IMR-90 (cell line): ENCODE measurements around the gene ZCCHC17. TPM values are rescaled to one million over a fixed set of nuclear protein-coding genes. Genes with fewer than 3 reads are reported as not detected.

Experiments used
- ATAC-seq: fragments of 200-7000 bp; cut with Tn5 transposase; 2 replicates; pipeline ENCODE4 v1.9.1; 2020; ENCODE audit warnings: low read depth, mild to moderate bottlenecking, moderate library complexity
- BruUV-seq: library from RNA; stranded (reverse); fragments of 400-500 nt; replicated peaks from 2 replicates; lab custom pipeline; 2021; lab: Mats Ljungman, UMichigan
- CTCF ChIA-PET: fragments of 300-600 bp; formaldehyde crosslinking; extraction: SDS; loops from one replicate; lab custom pipeline; 2021; ENCODE audit warnings: antibody characterized with exemption; lab: Yijun Ruan, JAX
- POLR2A ChIA-PET: fragments of 300-600 bp; sonication (Branson Sonifier 250); formaldehyde crosslinking; loops from one replicate; lab custom pipeline; 2022; ENCODE audit warnings: antibody characterized with exemption; ENCODE audit not compliant: unreplicated experiment; lab: Charles Lee
- DNase-seq: peaks from one replicate; pipeline ENCODE4 v3.0.0; 2013
- H2AFZ ChIP-seq: replicated peaks from 2 replicates; pipeline ENCODE3; 2013; ENCODE audit warnings: low read length, mild to moderate bottlenecking; ENCODE audit not compliant: poor library complexity
- H2AK5ac ChIP-seq: 2 replicates; pipeline ENCODE4 v1.6.1; 2013; ENCODE audit warnings: low read depth, low read length, inconsistent platforms
- H2AK9ac ChIP-seq: replicated peaks from 2 replicates; pipeline ENCODE3; 2013; ENCODE audit warnings: mild to moderate bottlenecking, low read depth, low read length, moderate library complexity; ENCODE audit not compliant: poor library complexity
- H2BK120ac ChIP-seq: 2 replicates; pipeline ENCODE4 v1.6.1; 2013; ENCODE audit warnings: low read depth, low read length, inconsistent platforms
- H2BK15ac ChIP-seq: 3 replicates; pipeline ENCODE4 v1.6.1; 2013; ENCODE audit warnings: low read depth, low read length, inconsistent platforms
- H2BK20ac ChIP-seq: 2 replicates; pipeline ENCODE4 v1.6.1; 2013; ENCODE audit warnings: low read depth, mild to moderate bottlenecking, inconsistent platforms, low read length, moderate library complexity
- H2BK5ac ChIP-seq: 2 replicates; pipeline ENCODE4 v1.6.1; 2013; ENCODE audit warnings: mild to moderate bottlenecking, low read depth, low read length, inconsistent platforms; ENCODE audit not compliant: poor library complexity, severe bottlenecking
- H3K14ac ChIP-seq: replicated peaks from 2 replicates; pipeline ENCODE4 v1.6.1; 2013; ENCODE audit warnings: low read depth, low read length, inconsistent platforms
- H3K18ac ChIP-seq: 2 replicates; pipeline ENCODE4 v1.6.1; 2013; ENCODE audit warnings: low read depth, low read length, control low read depth
- H3K23ac ChIP-seq: 2 replicates; pipeline ENCODE4 v1.6.1; 2013; ENCODE audit warnings: low read depth, low read length, inconsistent platforms
- H3K27ac ChIP-seq: 2 replicates; pipeline ENCODE4 v1.5.1; 2013; ENCODE audit warnings: mild to moderate bottlenecking, control low read depth, low read length; ENCODE audit not compliant: insufficient read depth
- H3K27me3 ChIP-seq: 2 replicates; pipeline ENCODE4 v1.6.1; 2013; ENCODE audit warnings: low read length; ENCODE audit not compliant: control insufficient read depth, insufficient read depth
- H3K36me3 ChIP-seq: 2 replicates; pipeline ENCODE4 v1.6.1; 2013; ENCODE audit warnings: low read length, mixed read lengths; ENCODE audit not compliant: control insufficient read depth, insufficient read depth
- H3K4ac ChIP-seq: 2 replicates; pipeline ENCODE4 v1.6.1; 2013; ENCODE audit warnings: low read depth, low read length, inconsistent platforms
- H3K4me1 ChIP-seq: 2 replicates; pipeline ENCODE4 v1.6.1; 2013; ENCODE audit warnings: low read length, mixed read lengths; ENCODE audit not compliant: control insufficient read depth, insufficient read depth
- H3K4me2 ChIP-seq: 2 replicates; pipeline ENCODE4 v1.6.1; 2013; ENCODE audit warnings: low read depth, mild to moderate bottlenecking, control low read depth, low read length, moderate library complexity
- H3K4me3 ChIP-seq: 2 replicates; pipeline ENCODE4 v1.5.1; 2013; ENCODE audit warnings: low read depth, mild to moderate bottlenecking, control low read depth, low read length, moderate library complexity; ENCODE audit not compliant: insufficient read depth
- H3K56ac ChIP-seq: 2 replicates; pipeline ENCODE4 v1.6.1; 2013; ENCODE audit warnings: low read length, inconsistent platforms; ENCODE audit not compliant: insufficient read depth; ENCODE audit errors: extremely low read depth
- H3K79me1 ChIP-seq, 2 experiments: 2 replicates each; pipeline ENCODE4 v1.6.1; 2013; ENCODE audit warnings: low read length in 2 of 2, inconsistent platforms in 1 of 2, low read depth in 1 of 2
- H3K9ac ChIP-seq: 2 replicates; pipeline ENCODE4 v1.6.1; 2013; ENCODE audit warnings: low read depth, low read length, control low read depth
- H3K9me1 ChIP-seq: 2 replicates; pipeline ENCODE4 v1.6.1; 2013; ENCODE audit warnings: low read length, inconsistent platforms; ENCODE audit not compliant: insufficient read depth
- H3K9me3 ChIP-seq: 2 replicates; pipeline ENCODE4 v1.6.1; 2013; ENCODE audit warnings: low read length; ENCODE audit not compliant: control insufficient read depth, insufficient read depth
- H4K20me1 ChIP-seq: 2 replicates; pipeline ENCODE4 v1.6.1; 2013; ENCODE audit warnings: low read length, inconsistent platforms; ENCODE audit not compliant: insufficient read depth
- H4K5ac ChIP-seq: 2 replicates; pipeline ENCODE4 v1.6.1; 2013; ENCODE audit warnings: mild to moderate bottlenecking, low read depth, low read length, control low read depth
- H4K8ac ChIP-seq, 2 experiments: 2 replicates each; pipeline ENCODE4 v1.6.1; 2013; ENCODE audit warnings: low read depth in 2 of 2, low read length in 2 of 2, control low read depth in 1 of 2, inconsistent platforms in 1 of 2
- H4K91ac ChIP-seq: 2 replicates; pipeline ENCODE4 v1.6.1; 2013; ENCODE audit warnings: low read depth, low read length, inconsistent platforms; ENCODE audit not compliant: insufficient read depth
- CEBPB ChIP-seq: IDR thresholded peaks from 2 replicates; pipeline ENCODE4 v1.6.1; 2012; ENCODE audit warnings: low read depth, low read length, improper control_type of control experiment
- NFE2L2 ChIP-seq: fragments of 150-350 bp; IDR thresholded peaks from 2 replicates; pipeline ENCODE4 v1.6.1; 2016; ENCODE audit warnings: low read depth, mild to moderate bottlenecking, low read length
- RCOR1 ChIP-seq: IDR thresholded peaks from 2 replicates; pipeline ENCODE4 v1.6.1; 2012; ENCODE audit warnings: mild to moderate bottlenecking, low read length, improper control_type of control experiment; ENCODE audit not compliant: insufficient replicate concordance
- SMC3 ChIP-seq: fragments of 150-350 bp; IDR thresholded peaks from 2 replicates; pipeline ENCODE4 v1.6.1; 2016; ENCODE audit warnings: low read depth, mild to moderate bottlenecking, antibody characterized with exemption, low read length, moderate library complexity
- WGBS, 2 experiments: methylation state at CpG; one replicate each; pipeline versions ENCODE4 v1.1.5 to v1.1.7; 2013; ENCODE audit warnings: missing lambda C conversion rate in 2 of 2; ENCODE audit not compliant: insufficient read length in 1 of 2; ENCODE audit errors: extremely low coverage in 2 of 2; 5-methylcytosine and 5-hydroxymethylcytosine counted together
- dilution Hi-C: fragments of 300-500 bp; cut with HindIII; formaldehyde crosslinking; loops from one replicate; pipeline ENCODE4 v1.14.3; 2018; ENCODE audit warnings: low sequenced_read_pairs; ENCODE audit not compliant: unreplicated experiment
- in situ Hi-C: fragments of 300-500 bp; cut with MboI; formaldehyde crosslinking; loops from 3 replicates; pipeline ENCODE4 v1.14.3; 2019; ENCODE audit warnings: low sequenced_read_pairs, inconsistent platforms, mixed read lengths
- intact Hi-C: fragments of 100-400 bp; cut with micrococcal nuclease; formaldehyde crosslinking; loops from 2 replicates; pipeline ENCODE4 v1.10.0; 2022
- polyA plus RNA-seq, 3 experiments: library from polyadenylated mRNA; depleted of rRNA; stranded (reverse); fragments of >200 nt; gene quantifications; 2 replicates each; pipeline ENCODE4 v1.2.3, GENCODE V29; 2012; ENCODE audit warnings: low replicate concordance in 1 of 3
- total RNA-seq: library from RNA; depleted of rRNA; stranded (reverse); fragments of >200 nt; gene quantifications from 2 replicates; pipeline ENCODE4 v1.2.3, GENCODE V29; 2012
- TF ChIP-seq, protein P1 (sequence below): conservative IDR thresholded peaks from 2 replicates; pipeline ENCODE4 v1.5.1; 2012; ENCODE audit warnings: mild to moderate bottlenecking, low read depth, low read length, improper control_type of control experiment

ZCCHC17 gene
- total and polyA plus RNA-seq, 2 of the 4 experiments (the other 2 are of a cell fraction) = 48.4 to 48.9 TPM

DNA sequence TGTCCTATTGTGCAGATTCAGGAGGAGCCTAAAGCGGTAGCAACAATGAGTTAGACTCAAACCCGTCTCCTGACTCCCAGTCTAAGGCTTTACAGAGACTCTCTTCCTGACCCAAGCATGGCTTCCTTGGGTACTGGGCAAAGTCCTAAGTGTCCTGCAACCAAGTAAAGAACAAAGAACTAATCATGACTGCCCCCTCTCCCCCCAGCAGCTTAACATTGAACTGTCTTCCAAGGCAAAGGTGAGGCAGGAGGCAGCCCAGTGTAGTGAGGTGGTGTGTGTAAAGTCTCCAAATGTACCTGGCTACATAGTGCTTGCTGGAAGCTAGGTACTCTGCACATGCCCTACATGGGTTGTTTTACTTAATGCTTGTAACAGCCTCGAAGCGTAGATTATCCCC is 73.7 kb downstream of the ZCCHC17 start:
- Histone ChIP-seq H3K9ac (no peak overlapping the region), H3K4me1 (peaks cover 7% of the 10 kb centered on the region), H2AK9ac (no peak overlapping the region), H2BK120ac (no peak overlapping the region), H3K9me1 (peaks cover 4% of the 10 kb centered on the region; the same call in 1 of the 2 replicates), H3K23ac (no peak overlapping the region), H3K27ac (no peak overlapping the region), H3K79me1 (no peaks in the 10 kb centered on the region), H3K4me3 (no peak overlapping the region), H3K18ac (no peak overlapping the region), H2BK15ac (no peak overlapping the region), H3K14ac (no peak overlapping the region), H3K27me3 (no peaks in the 10 kb centered on the region), H4K8ac (no peak overlapping the region), H2BK20ac (no peak overlapping the region), H2AK5ac (no peak overlapping the region), H4K20me1 (no peaks in the 10 kb centered on the region), H2BK5ac (no peak overlapping the region), H3K4ac (no peak overlapping the region), H4K91ac (no peak overlapping the region), H3K36me3 (peaks cover 3% of the 10 kb centered on the region; the same call in 1 of the 2 replicates), H3K56ac (no peak overlapping the region), H4K5ac (no peak overlapping the region), H3K4me2 (no peak overlapping the region), H3K9me3 (no peaks in the 10 kb centered on the region), H2AFZ (no peak overlapping the region)
- WGBS, 2 experiments = 100% methylated on average over 2 of the region's 4 CpGs; no CpG with 5 or more reads in 1 of the 2 experiments
- DNase-seq = no peak
- in situ Hi-C loops (no loop called here), intact Hi-C loops (no loop called here), dilution Hi-C loops (no loop called here)
- ATAC-seq = no peak
- BruUV-seq = no TSS peak
- CTCF ChIA-PET = no interaction called here
- POLR2A ChIA-PET = no interaction called here
- no peak for TF ChIP-seq RCOR1
- TF ChIP-seq SMC3 = no peak
- no peak for TF ChIP-seq CEBPB
- TF ChIP-seq NFE2L2 = no peak
- TF ChIP-seq, protein P1, sequence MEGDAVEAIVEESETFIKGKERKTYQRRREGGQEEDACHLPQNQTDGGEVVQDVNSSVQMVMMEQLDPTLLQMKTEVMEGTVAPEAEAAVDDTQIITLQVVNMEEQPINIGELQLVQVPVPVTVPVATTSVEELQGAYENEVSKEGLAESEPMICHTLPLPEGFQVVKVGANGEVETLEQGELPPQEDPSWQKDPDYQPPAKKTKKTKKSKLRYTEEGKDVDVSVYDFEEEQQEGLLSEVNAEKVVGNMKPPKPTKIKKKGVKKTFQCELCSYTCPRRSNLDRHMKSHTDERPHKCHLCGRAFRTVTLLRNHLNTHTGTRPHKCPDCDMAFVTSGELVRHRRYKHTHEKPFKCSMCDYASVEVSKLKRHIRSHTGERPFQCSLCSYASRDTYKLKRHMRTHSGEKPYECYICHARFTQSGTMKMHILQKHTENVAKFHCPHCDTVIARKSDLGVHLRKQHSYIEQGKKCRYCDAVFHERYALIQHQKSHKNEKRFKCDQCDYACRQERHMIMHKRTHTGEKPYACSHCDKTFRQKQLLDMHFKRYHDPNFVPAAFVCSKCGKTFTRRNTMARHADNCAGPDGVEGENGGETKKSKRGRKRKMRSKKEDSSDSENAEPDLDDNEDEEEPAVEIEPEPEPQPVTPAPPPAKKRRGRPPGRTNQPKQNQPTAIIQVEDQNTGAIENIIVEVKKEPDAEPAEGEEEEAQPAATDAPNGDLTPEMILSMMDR = no peak
